H1 (cell line): Measurements from ENCODE around the gene KCNH1. TPM values are rescaled to one million over a fixed set of nuclear protein-coding genes. Genes with fewer than 3 reads are reported as not detected.

ENCODE experiments used
- ASH2L ChIP-seq: fragments of 200-600, 300-600 bp; sonication (generic); IDR thresholded peaks from one replicate; pipeline ENCODE4 v1.7.1; 2017; ENCODE audit warnings: low read length
- ATF3 ChIP-seq: IDR thresholded peaks from 2 replicates; pipeline ENCODE4 v1.6.1; 2011; ENCODE audit warnings: low read depth, mild to moderate bottlenecking, low read length; ENCODE audit not compliant: insufficient read depth
- CHD7 ChIP-seq: fragments of 300-600 bp; sonication (generic); IDR thresholded peaks from 2 replicates; pipeline ENCODE4 v1.7.1; 2012; ENCODE audit warnings: low read length, moderate library complexity, mild to moderate bottlenecking, inconsistent platforms; ENCODE audit not compliant: insufficient replicate concordance
- E2F6 ChIP-seq: IDR thresholded peaks from 2 replicates; pipeline ENCODE4 v1.6.1; 2012; ENCODE audit warnings: inconsistent platforms
- EGR1 ChIP-seq: IDR thresholded peaks from 2 replicates; pipeline ENCODE4 v1.6.1; 2011; ENCODE audit warnings: low read depth, low read length, borderline replicate concordance
- USF2 ChIP-seq: IDR thresholded peaks from 2 replicates; pipeline ENCODE4 v1.6.1; 2011; ENCODE audit warnings: low read length, improper control_type of control experiment
- polyA plus RNA-seq, 7 experiments: library from polyadenylated mRNA; depleted of rRNA in 3 of 7; stranded (reverse) in 5 of 7; unstranded in 2 of 7; fragments of >200 nt in 5 of 7; fragments of 200-250 nt in 2 of 7; gene quantifications; 1 replicate in 5 of 7; 2 replicates in 1 of 7; 4 replicates in 1 of 7; pipeline versions ENCODE4 v1.2.1 to v1.2.3, GENCODE V29; 2011 to 2013; ENCODE audit warnings: missing spikeins in 2 of 7, mixed read lengths in 2 of 7
- total RNA-seq: library from RNA; stranded (reverse); fragmentation: NEBNext Ultra II Directional; extraction: Animal tissue kit (Norgen Biotek cat#: 25700); gene quantifications from 2 replicates; pipeline ENCODE4 v1.2.1, GENCODE V29; 2021

The KCNH1 gene
- total and polyA plus RNA-seq, 2 of the 8 experiments (the other 6 are each of a cell fraction or from before 2014, with no cell fraction given) = 0.27 to 0.34 TPM

GRCh38 chr1:210728437-210729149, 405.4 kb downstream of the KCNH1 start (continued):
- no peak for TF ChIP-seq CHD7
- no peak for TF ChIP-seq EGR1
- no peak for TF ChIP-seq USF2
- TF ChIP-seq E2F6 = no peak
- TF ChIP-seq ATF3 = no peak
- no peak for TF ChIP-seq ASH2L
